CD14-positive monocyte (primary cell): ENCODE data around the gene GPATCH4. TPM values are rescaled to one million over a fixed set of nuclear protein-coding genes. Genes with fewer than 3 reads are reported as not detected.

Experiments
- DNase-seq, 3 donors: peaks; one replicate each; pipeline ENCODE4 v3.0.0-alpha.2; 2011 to 2022
- H2AFZ ChIP-seq: 2 replicates; pipeline ENCODE4 v1.6.0; 2012; ENCODE audit warnings: mild to moderate bottlenecking, low read depth, low read length, inconsistent platforms; ENCODE audit not compliant: insufficient read depth, poor library complexity, severe bottlenecking
- H3K27ac ChIP-seq, 2 donors: 1 replicate in 1 of 2; 2 replicates in 1 of 2; pipeline ENCODE4 v1.5.1; 2012 to 2013; ENCODE audit warnings: low read length in 2 of 2, control low read depth in 1 of 2, inconsistent platforms in 1 of 2, low read depth in 1 of 2, mild to moderate bottlenecking in 1 of 2
- H3K27me3 ChIP-seq, 2 donors: one replicate each; pipeline versions ENCODE4 v1.6.0 to v1.6.1; 2011 to 2013; ENCODE audit warnings: low read length in 2 of 2; ENCODE audit not compliant: control insufficient read depth in 2 of 2, insufficient read depth in 2 of 2
- H3K36me3 ChIP-seq, 2 donors: replicated peaks in 1 of 2; 1 replicate in 1 of 2; 2 replicates in 1 of 2; pipeline versions ENCODE4 v1.5.1 to v1.6.1; 2012 to 2013; ENCODE audit warnings: low read length in 2 of 2, control low read depth in 1 of 2, inconsistent platforms in 1 of 2, mild to moderate bottlenecking in 1 of 2; ENCODE audit not compliant: insufficient read depth in 2 of 2, control insufficient read depth in 1 of 2
- H3K4me1 ChIP-seq, 2 donors: 1 replicate in 1 of 2; 2 replicates in 1 of 2; pipeline versions ENCODE4 v1.5.1 to v1.6.1; 2012 to 2013; ENCODE audit warnings: low read length in 2 of 2, control low read depth in 1 of 2, inconsistent platforms in 1 of 2, mild to moderate bottlenecking in 1 of 2, moderate library complexity in 1 of 2; ENCODE audit not compliant: insufficient read depth in 2 of 2, control insufficient read depth in 1 of 2
- H3K4me2 ChIP-seq: replicated peaks from 2 replicates; pipeline ENCODE3; 2012; ENCODE audit warnings: low read length, moderate library complexity, mild to moderate bottlenecking; ENCODE audit not compliant: poor library complexity, severe bottlenecking; ENCODE audit errors: extremely low read depth
- H3K4me3 ChIP-seq, 3 experiments: fragments of 200-600 bp in 1 of 3; sonication (generic) in 1 of 3; replicated peaks in 1 of 3; 1 replicate in 2 of 3; 2 replicates in 1 of 3; pipeline ENCODE4 v1.5.1; 2011 to 2013; ENCODE audit warnings: low read length in 3 of 3, mild to moderate bottlenecking in 3 of 3, control low read depth in 2 of 3, low read depth in 2 of 3, inconsistent platforms in 1 of 3, moderate library complexity in 1 of 3
- H3K79me2 ChIP-seq: 2 replicates; pipeline ENCODE4 v1.6.0; 2012; ENCODE audit warnings: mild to moderate bottlenecking, control low read depth, inconsistent platforms, low read length, moderate library complexity; ENCODE audit not compliant: insufficient read depth
- H3K9ac ChIP-seq: 2 replicates; pipeline ENCODE4 v1.6.0; 2017; ENCODE audit warnings: low read length, mild to moderate bottlenecking; ENCODE audit not compliant: insufficient read depth, poor library complexity, severe bottlenecking
- H3K9me3 ChIP-seq, 2 donors: replicated peaks in 1 of 2; 1 replicate in 1 of 2; 2 replicates in 1 of 2; pipeline versions ENCODE4 v1.5.1 to v1.6.1; 2012 to 2013; ENCODE audit warnings: low read length in 2 of 2, control low read depth in 1 of 2; ENCODE audit not compliant: control insufficient read depth in 1 of 2, insufficient read depth in 1 of 2
- H4K20me1 ChIP-seq: 2 replicates; pipeline ENCODE4 v1.6.0; 2012; ENCODE audit warnings: mild to moderate bottlenecking, low read length, control low read depth, moderate library complexity; ENCODE audit not compliant: insufficient read depth
- H3K27ac Mint-ChIP-seq, 7 donors: one replicate each; pipeline ENCODE4 v1.8.0; 2020; ENCODE audit warnings: mild to moderate bottlenecking in 7 of 7, mixed read lengths in 7 of 7, moderate library complexity in 6 of 7, inconsistent platforms in 2 of 7
- H3K27me3 Mint-ChIP-seq, 3 donors: one replicate each; pipeline ENCODE4 v1.8.0; 2021 to 2022; ENCODE audit warnings: low read depth in 3 of 3, mild to moderate bottlenecking in 3 of 3, mixed read lengths in 3 of 3, moderate library complexity in 3 of 3, inconsistent platforms in 1 of 3
- H3K36me3 Mint-ChIP-seq, 2 donors: one replicate each; pipeline ENCODE4 v1.8.0; 2020; ENCODE audit warnings: mixed read lengths in 2 of 2, inconsistent platforms in 1 of 2, mild to moderate bottlenecking in 1 of 2
- H3K4me1 Mint-ChIP-seq: one replicate; pipeline ENCODE4 v1.8.0; 2020; ENCODE audit warnings: mild to moderate bottlenecking, mixed read lengths
- H3K4me3 Mint-ChIP-seq, 2 donors: one replicate each; pipeline ENCODE4 v1.8.0; 2020; ENCODE audit warnings: mild to moderate bottlenecking in 2 of 2, mixed read lengths in 2 of 2, moderate library complexity in 1 of 2
- H3K9me3 Mint-ChIP-seq, 7 donors: one replicate each; pipeline ENCODE4 v1.8.0; 2020 to 2022; ENCODE audit warnings: mixed read lengths in 7 of 7, mild to moderate bottlenecking in 6 of 7, moderate library complexity in 6 of 7, inconsistent platforms in 2 of 7
- CTCF ChIP-seq: fragments of 200-600 bp; IDR thresholded peaks from one replicate; pipeline ENCODE4 v1.8.0; 2022; ENCODE audit warnings: antibody characterized with exemption, mild to moderate bottlenecking
- WGBS: methylation state at CpG from one replicate; pipeline ENCODE4 v1.1.5; 2013; ENCODE audit warnings: missing lambda C conversion rate; ENCODE audit not compliant: insufficient coverage; 5-methylcytosine and 5-hydroxymethylcytosine counted together
- intact Hi-C, 2 donors: fragments of 100-400 bp; cut with micrococcal nuclease; formaldehyde crosslinking; loops; one replicate each; pipeline versions ENCODE4 v1.15.0 to v1.15.1; 2023
- polyA plus RNA-seq, 3 donors: library from polyadenylated mRNA; depleted of rRNA in 1 of 3; unstranded in 2 of 3; stranded (reverse) in 1 of 3; fragments of 300-500 nt in 2 of 3; fragments of >200 nt in 1 of 3; fragmentation: Illumina TruSeq in 2 of 3; gene quantifications; 1 replicate in 2 of 3; 2 replicates in 1 of 3; pipeline ENCODE4 v1.2.3, GENCODE V29; 2012 to 2021

GPATCH4 gene
- polyA plus RNA-seq, 3 donors, result 2.6 to 5.3 (median 4.9) TPM

- Mint-ChIP-seq H3K4me3 (peak overlapping the region in 1 of 2 donors; percentile 60), H3K4me1 (peaks cover 6% of the 10 kb centered on the region), H3K36me3 (peaks cover 3 to 4% of the 10 kb centered on the region in 2 donors), H3K27ac (no peak overlapping the region), H3K27me3 (peaks cover 74 to 89% (median 83%) of the 10 kb centered on the region in 3 donors), H3K9me3 (peaks cover 0 to 6% (median 3%) of the 10 kb centered on the region in 7 donors)
- no peak for TF ChIP-seq CTCF
- Histone ChIP-seq H3K4me1 (peaks cover 0 to 4% of the 10 kb centered on the region in 2 donors), H3K79me2 (no peaks in the 10 kb centered on the region), H3K9ac (no peak overlapping the region), H3K4me3 (no peak overlapping the region), H3K9me3 (peaks cover 0 to 15% of the 10 kb centered on the region in 2 donors), H3K27me3 (peaks cover 26 to 82% of the 10 kb centered on the region in 2 donors), H3K27ac (no peak overlapping the region), H3K36me3 (no peaks in the 10 kb centered on the region), H3K4me2 (no peak overlapping the region), H2AFZ (no peak overlapping the region), H4K20me1 (no peaks in the 10 kb centered on the region)
- intact Hi-C loops, result no loop called here
- 18% methylated on average over 51 of the region's 51 CpGs for WGBS
- DNase-seq, result no peak
Observed at GRCh38 chr1:156646738-156647211, 45.5 kb upstream of the GPATCH4 start.

GRCh38 chr1:156645666-156646065 lies 44.4 kb upstream of the GPATCH4 start:
- 100% methylated on average over 1 of the region's 1 CpG for WGBS
- H3K4me2 ChIP-seq, result no peak overlapping the region
- Mint-ChIP-seq H3K4me3 (peak overlapping the region in 1 of 2 donors; percentile 68), H3K36me3 (peaks cover 3 to 4% of the 10 kb centered on the region in 2 donors), H3K27ac (no peak overlapping the region), H3K9me3 (peaks cover 0 to 12% (median 3%) of the 10 kb centered on the region in 7 donors), H3K4me1 (peaks cover 8% of the 10 kb centered on the region), H3K27me3 (peaks cover 84 to 95% (median 88%) of the 10 kb centered on the region in 3 donors)
- peaks cover 37 to 93% of the 10 kb centered on the region in 2 donors for H3K27me3 ChIP-seq
- H2AFZ ChIP-seq, result no peak overlapping the region
- no peak overlapping the region for H3K9ac ChIP-seq
- H3K27ac ChIP-seq, result no peak overlapping the region
- intact Hi-C loops, result no loop called here
- no peaks in the 10 kb centered on the region for H3K79me2 ChIP-seq
- no peak for TF ChIP-seq CTCF
- no peaks in the 10 kb centered on the region for H4K20me1 ChIP-seq
- peaks cover 0 to 25% of the 10 kb centered on the region in 2 donors for H3K9me3 ChIP-seq
- no peak overlapping the region for H3K4me3 ChIP-seq
- DNase-seq, result no peak
- peaks cover 0 to 4% of the 10 kb centered on the region in 2 donors for H3K4me1 ChIP-seq
- H3K36me3 ChIP-seq, result no peaks in the 10 kb centered on the region
